GM23338 (cell line): ENCODE measurements around the gene KRT1. TPM values are rescaled to one million over a fixed set of nuclear protein-coding genes. Genes with fewer than 3 reads are reported as not detected.

Experiments
- ATAC-seq: fragments of 200-7000 bp; cut with Tn5 transposase; 3 replicates; pipeline ENCODE4 v1.9.1; 2020
- DNase-seq: peaks from one replicate; pipeline ENCODE4 v3.0.0-alpha.2; 2015; ENCODE audit warnings: low spot score
- H2AFZ ChIP-seq: fragments of 200-600 bp; sonication (generic); 2 replicates; pipeline ENCODE4 v1.8.0; 2016; ENCODE audit warnings: antibody characterized with exemption, mild to moderate bottlenecking, moderate library complexity
- H3F3A ChIP-seq: fragments of 200-600 bp; sonication (generic); replicated peaks from 2 replicates; pipeline ENCODE4 v1.8.0; 2017; ENCODE audit warnings: antibody characterized with exemption, mixed run types, low read depth
- H3K27ac ChIP-seq: fragments of 200-600 bp; sonication (generic); 2 replicates; pipeline ENCODE4 v1.6.1; 2016; ENCODE audit warnings: low read depth
- H3K27me3 ChIP-seq: fragments of 200-600 bp; sonication (generic); 2 replicates; pipeline ENCODE4 v1.8.0; 2016; ENCODE audit warnings: mild to moderate bottlenecking, mixed run types, moderate library complexity; ENCODE audit not compliant: insufficient read depth
- H3K36me3 ChIP-seq: fragments of 200-600 bp; sonication (generic); 2 replicates; pipeline ENCODE4 v1.8.0; 2016; ENCODE audit warnings: mild to moderate bottlenecking; ENCODE audit not compliant: insufficient read depth
- H3K4me1 ChIP-seq: fragments of 200-600 bp; sonication (generic); 2 replicates; pipeline ENCODE4 v1.8.0; 2016; ENCODE audit warnings: mild to moderate bottlenecking, moderate library complexity; ENCODE audit not compliant: insufficient read depth
- H3K4me2 ChIP-seq: fragments of 200-600 bp; sonication (generic); 2 replicates; pipeline ENCODE4 v1.7.1; 2017; ENCODE audit warnings: mixed run types
- H3K4me3 ChIP-seq: fragments of 200-600 bp; sonication (generic); 2 replicates; pipeline ENCODE4 v1.6.1; 2016; ENCODE audit warnings: mixed run types
- H3K79me2 ChIP-seq: fragments of 200-600 bp; sonication (generic); replicated peaks from 2 replicates; pipeline ENCODE4 v1.8.0; 2017; ENCODE audit warnings: mild to moderate bottlenecking; ENCODE audit not compliant: insufficient read depth
- H3K9me2 ChIP-seq: fragments of 200-600 bp; sonication (generic); 2 replicates; pipeline ENCODE4 v1.8.0; 2017; ENCODE audit not compliant: insufficient read depth
- H4K20me1 ChIP-seq: fragments of 200-600 bp; sonication (generic); replicated peaks from 2 replicates; pipeline ENCODE4 v1.8.0; 2017; ENCODE audit warnings: mild to moderate bottlenecking; ENCODE audit not compliant: insufficient read depth
- H3K27ac Mint-ChIP-seq: 2 replicates; pipeline ENCODE4 v1.8.0; 2020; ENCODE audit warnings: inconsistent platforms, mild to moderate bottlenecking, moderate library complexity, mixed read lengths
- H3K27me3 Mint-ChIP-seq: 3 replicates; pipeline ENCODE4 v1.8.0; 2022; ENCODE audit warnings: low read depth, mild to moderate bottlenecking, moderate library complexity, mixed read lengths, inconsistent platforms; ENCODE audit not compliant: insufficient read depth, poor library complexity
- H3K36me3 Mint-ChIP-seq: 3 replicates; pipeline ENCODE4 v1.8.0; 2021; ENCODE audit warnings: low read depth, mild to moderate bottlenecking, inconsistent platforms, moderate library complexity, mixed read lengths
- H3K4me1 Mint-ChIP-seq: 3 replicates; pipeline ENCODE4 v1.8.0; 2020; ENCODE audit warnings: mild to moderate bottlenecking, inconsistent platforms, mixed read lengths
- H3K4me3 Mint-ChIP-seq: 3 replicates; pipeline ENCODE4 v1.8.0; 2021; ENCODE audit warnings: moderate library complexity, mild to moderate bottlenecking, inconsistent platforms, mixed read lengths
- H3K9me3 Mint-ChIP-seq: 3 replicates; pipeline ENCODE4 v1.8.0; 2020; ENCODE audit warnings: moderate library complexity, mild to moderate bottlenecking, inconsistent platforms, mixed read lengths
- CREB1 ChIP-seq: fragments of 250-450 bp; sonication (Bioruptor Pico); IDR thresholded peaks from 2 replicates; pipeline ENCODE4 v1.5.0; 2020; ENCODE audit warnings: low read depth, mild to moderate bottlenecking, moderate library complexity
- CTCF ChIP-seq, 2 experiments: fragments of 200-600 bp in 1 of 2; sonication (generic) in 1 of 2; conservative IDR thresholded peaks; 2 replicates each; pipeline versions ENCODE4 v1.5.1 to v1.6.1; 2016 to 2017; ENCODE audit warnings: antibody characterized with exemption in 2 of 2, low read depth in 2 of 2, mild to moderate bottlenecking in 2 of 2, moderate library complexity in 1 of 2
- ETS1 ChIP-seq: IDR thresholded peaks from 2 replicates; pipeline ENCODE4 v1.6.1; 2016; ENCODE audit warnings: antibody characterized with exemption
- EZH2 ChIP-seq: fragments of 200-600 bp; sonication (generic); IDR thresholded peaks from one replicate; pipeline ENCODE4 v1.8.0; 2017; ENCODE audit warnings: antibody characterized with exemption, mild to moderate bottlenecking, low read depth; ENCODE audit not compliant: unreplicated experiment
- EZH2phosphoT487 ChIP-seq: fragments of 200-600 bp; sonication (generic); IDR thresholded peaks from one replicate; pipeline ENCODE4 v1.8.1; 2018; ENCODE audit warnings: antibody characterized with exemption; ENCODE audit not compliant: unreplicated experiment
- JUNB ChIP-seq: IDR thresholded peaks from one replicate; pipeline ENCODE4 v1.6.1; 2016; ENCODE audit warnings: antibody characterized with exemption; ENCODE audit not compliant: unreplicated experiment
- NANOG ChIP-seq: IDR thresholded peaks from 2 replicates; pipeline ENCODE4 v1.6.1; 2016; ENCODE audit warnings: antibody characterized with exemption, borderline replicate concordance
- POLR2AphosphoS5 ChIP-seq: IDR thresholded peaks from 2 replicates; pipeline ENCODE4 v1.6.1; 2016; ENCODE audit warnings: antibody characterized with exemption, low read depth
- STAT1 ChIP-seq: IDR thresholded peaks from one replicate; pipeline ENCODE4 v1.6.1; 2016; ENCODE audit warnings: antibody characterized with exemption; ENCODE audit not compliant: unreplicated experiment
- ZNF114 ChIP-seq: fragments of 250-450 bp; sonication (Bioruptor Pico); IDR thresholded peaks from 2 replicates; pipeline ENCODE4 v1.5.0; 2020; ENCODE audit warnings: mild to moderate bottlenecking, moderate library complexity
- ZNF331 ChIP-seq: fragments of 250-450 bp; sonication (Bioruptor Pico); IDR thresholded peaks from 2 replicates; pipeline ENCODE4 v1.5.0; 2020; ENCODE audit warnings: low read depth, mild to moderate bottlenecking, moderate library complexity
- polyA plus RNA-seq: library from polyadenylated mRNA; unstranded; fragments of >200 nt; fragmentation: Nextera tagmentation; extraction: Ambion mirVana; gene quantifications from 2 replicates; pipeline ENCODE4 v1.2.1, GENCODE V29; 2016
- total RNA-seq: library from RNA; depleted of rRNA; stranded (reverse); fragments of >200 nt; shearing (Covaris generic); gene quantifications from 2 replicates; pipeline ENCODE4 v1.2.3, GENCODE V29; 2014
- TF ChIP-seq, protein P1 (sequence below): IDR thresholded peaks from one replicate; pipeline ENCODE4 v1.6.1; 2018; ENCODE audit warnings: antibody characterized with exemption; ENCODE audit not compliant: unreplicated experiment
- TF ChIP-seq, protein P2 (sequence below): fragments of 250-450 bp; sonication (Bioruptor Pico); IDR thresholded peaks from 2 replicates; pipeline ENCODE4 v1.5.0; 2020; ENCODE audit warnings: mild to moderate bottlenecking, moderate library complexity

Gene KRT1
- total and polyA plus RNA-seq, 2 experiments from 2014 or later: not detected

- Mint-ChIP-seq H3K4me1 (peaks cover 4% of the 10 kb centered on the region), H3K27me3 (peaks cover 3% of the 10 kb centered on the region), H3K4me3 (no peak overlapping the region), H3K36me3 (no peaks in the 10 kb centered on the region), H3K27ac (no peak overlapping the region), H3K9me3 (no peaks in the 10 kb centered on the region)
- H3F3A ChIP-seq: no peaks in the 10 kb centered on the region
- H3K27me3 ChIP-seq: no peaks in the 10 kb centered on the region
- H4K20me1 ChIP-seq: no peaks in the 10 kb centered on the region
- DNase-seq (no peak), ATAC-seq (no peak)
- no peak overlapping the region for H3K4me3 ChIP-seq
- no peaks in the 10 kb centered on the region for H3K36me3 ChIP-seq
- TF ChIP-seq, protein P1, sequence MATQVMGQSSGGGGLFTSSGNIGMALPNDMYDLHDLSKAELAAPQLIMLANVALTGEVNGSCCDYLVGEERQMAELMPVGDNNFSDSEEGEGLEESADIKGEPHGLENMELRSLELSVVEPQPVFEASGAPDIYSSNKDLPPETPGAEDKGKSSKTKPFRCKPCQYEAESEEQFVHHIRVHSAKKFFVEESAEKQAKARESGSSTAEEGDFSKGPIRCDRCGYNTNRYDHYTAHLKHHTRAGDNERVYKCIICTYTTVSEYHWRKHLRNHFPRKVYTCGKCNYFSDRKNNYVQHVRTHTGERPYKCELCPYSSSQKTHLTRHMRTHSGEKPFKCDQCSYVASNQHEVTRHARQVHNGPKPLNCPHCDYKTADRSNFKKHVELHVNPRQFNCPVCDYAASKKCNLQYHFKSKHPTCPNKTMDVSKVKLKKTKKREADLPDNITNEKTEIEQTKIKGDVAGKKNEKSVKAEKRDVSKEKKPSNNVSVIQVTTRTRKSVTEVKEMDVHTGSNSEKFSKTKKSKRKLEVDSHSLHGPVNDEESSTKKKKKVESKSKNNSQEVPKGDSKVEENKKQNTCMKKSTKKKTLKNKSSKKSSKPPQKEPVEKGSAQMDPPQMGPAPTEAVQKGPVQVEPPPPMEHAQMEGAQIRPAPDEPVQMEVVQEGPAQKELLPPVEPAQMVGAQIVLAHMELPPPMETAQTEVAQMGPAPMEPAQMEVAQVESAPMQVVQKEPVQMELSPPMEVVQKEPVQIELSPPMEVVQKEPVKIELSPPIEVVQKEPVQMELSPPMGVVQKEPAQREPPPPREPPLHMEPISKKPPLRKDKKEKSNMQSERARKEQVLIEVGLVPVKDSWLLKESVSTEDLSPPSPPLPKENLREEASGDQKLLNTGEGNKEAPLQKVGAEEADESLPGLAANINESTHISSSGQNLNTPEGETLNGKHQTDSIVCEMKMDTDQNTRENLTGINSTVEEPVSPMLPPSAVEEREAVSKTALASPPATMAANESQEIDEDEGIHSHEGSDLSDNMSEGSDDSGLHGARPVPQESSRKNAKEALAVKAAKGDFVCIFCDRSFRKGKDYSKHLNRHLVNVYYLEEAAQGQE: no peak
- TF ChIP-seq CREB1 (CRISPR knock-in tag): no peak
- TF ChIP-seq NANOG: no peak
- no peak for TF ChIP-seq POLR2AphosphoS5
- TF ChIP-seq STAT1: no peak
- TF ChIP-seq ZNF331 (CRISPR knock-in tag): no peak
- no peak for TF ChIP-seq CTCF (conservative IDR thresholded peaks at IDR 0.05; ENCODE audit: low read depth in 2 of 2)
- TF ChIP-seq EZH2phosphoT487: no peak
- TF ChIP-seq, protein P2, sequence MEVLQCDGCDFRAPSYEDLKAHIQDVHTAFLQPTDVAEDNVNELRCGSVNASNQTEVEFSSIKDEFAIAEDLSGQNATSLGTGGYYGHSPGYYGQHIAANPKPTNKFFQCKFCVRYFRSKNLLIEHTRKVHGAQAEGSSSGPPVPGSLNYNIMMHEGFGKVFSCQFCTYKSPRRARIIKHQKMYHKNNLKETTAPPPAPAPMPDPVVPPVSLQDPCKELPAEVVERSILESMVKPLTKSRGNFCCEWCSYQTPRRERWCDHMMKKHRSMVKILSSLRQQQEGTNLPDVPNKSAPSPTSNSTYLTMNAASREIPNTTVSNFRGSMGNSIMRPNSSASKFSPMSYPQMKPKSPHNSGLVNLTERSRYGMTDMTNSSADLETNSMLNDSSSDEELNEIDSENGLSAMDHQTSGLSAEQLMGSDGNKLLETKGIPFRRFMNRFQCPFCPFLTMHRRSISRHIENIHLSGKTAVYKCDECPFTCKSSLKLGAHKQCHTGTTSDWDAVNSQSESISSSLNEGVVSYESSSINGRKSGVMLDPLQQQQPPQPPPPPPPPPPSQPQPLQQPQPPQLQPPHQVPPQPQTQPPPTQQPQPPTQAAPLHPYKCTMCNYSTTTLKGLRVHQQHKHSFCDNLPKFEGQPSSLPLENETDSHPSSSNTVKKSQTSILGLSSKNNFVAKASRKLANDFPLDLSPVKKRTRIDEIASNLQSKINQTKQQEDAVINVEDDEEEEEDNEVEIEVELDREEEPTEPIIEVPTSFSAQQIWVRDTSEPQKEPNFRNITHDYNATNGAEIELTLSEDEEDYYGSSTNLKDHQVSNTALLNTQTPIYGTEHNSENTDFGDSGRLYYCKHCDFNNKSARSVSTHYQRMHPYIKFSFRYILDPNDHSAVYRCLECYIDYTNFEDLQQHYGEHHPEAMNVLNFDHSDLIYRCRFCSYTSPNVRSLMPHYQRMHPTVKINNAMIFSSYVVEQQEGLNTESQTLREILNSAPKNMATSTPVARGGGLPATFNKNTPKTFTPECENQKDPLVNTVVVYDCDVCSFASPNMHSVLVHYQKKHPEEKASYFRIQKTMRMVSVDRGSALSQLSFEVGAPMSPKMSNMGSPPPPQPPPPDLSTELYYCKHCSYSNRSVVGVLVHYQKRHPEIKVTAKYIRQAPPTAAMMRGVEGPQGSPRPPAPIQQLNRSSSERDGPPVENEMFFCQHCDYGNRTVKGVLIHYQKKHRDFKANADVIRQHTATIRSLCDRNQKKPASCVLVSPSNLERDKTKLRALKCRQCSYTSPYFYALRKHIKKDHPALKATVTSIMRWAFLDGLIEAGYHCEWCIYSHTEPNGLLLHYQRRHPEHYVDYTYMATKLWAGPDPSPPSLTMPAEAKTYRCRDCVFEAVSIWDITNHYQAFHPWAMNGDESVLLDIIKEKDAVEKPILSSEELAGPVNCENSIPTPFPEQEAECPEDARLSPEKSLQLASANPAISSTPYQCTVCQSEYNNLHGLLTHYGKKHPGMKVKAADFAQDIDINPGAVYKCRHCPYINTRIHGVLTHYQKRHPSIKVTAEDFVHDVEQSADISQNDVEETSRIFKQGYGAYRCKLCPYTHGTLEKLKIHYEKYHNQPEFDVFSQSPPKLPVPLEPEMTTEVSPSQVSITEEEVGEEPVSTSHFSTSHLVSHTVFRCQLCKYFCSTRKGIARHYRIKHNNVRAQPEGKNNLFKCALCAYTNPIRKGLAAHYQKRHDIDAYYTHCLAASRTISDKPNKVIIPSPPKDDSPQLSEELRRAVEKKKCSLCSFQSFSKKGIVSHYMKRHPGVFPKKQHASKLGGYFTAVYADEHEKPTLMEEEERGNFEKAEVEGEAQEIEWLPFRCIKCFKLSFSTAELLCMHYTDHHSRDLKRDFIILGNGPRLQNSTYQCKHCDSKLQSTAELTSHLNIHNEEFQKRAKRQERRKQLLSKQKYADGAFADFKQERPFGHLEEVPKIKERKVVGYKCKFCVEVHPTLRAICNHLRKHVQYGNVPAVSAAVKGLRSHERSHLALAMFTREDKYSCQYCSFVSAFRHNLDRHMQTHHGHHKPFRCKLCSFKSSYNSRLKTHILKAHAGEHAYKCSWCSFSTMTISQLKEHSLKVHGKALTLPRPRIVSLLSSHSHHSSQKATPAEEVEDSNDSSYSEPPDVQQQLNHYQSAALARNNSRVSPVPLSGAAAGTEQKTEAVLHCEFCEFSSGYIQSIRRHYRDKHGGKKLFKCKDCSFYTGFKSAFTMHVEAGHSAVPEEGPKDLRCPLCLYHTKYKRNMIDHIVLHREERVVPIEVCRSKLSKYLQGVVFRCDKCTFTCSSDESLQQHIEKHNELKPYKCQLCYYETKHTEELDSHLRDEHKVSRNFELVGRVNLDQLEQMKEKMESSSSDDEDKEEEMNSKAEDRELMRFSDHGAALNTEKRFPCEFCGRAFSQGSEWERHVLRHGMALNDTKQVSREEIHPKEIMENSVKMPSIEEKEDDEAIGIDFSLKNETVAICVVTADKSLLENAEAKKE (CRISPR knock-in tag): no peak
- no peak for TF ChIP-seq EZH2
- no peak for TF ChIP-seq ZNF114 (CRISPR knock-in tag)
- no peak for TF ChIP-seq JUNB
- TF ChIP-seq ETS1: no peak
- no peaks in the 10 kb centered on the region for H3K79me2 ChIP-seq
- no peaks in the 10 kb centered on the region for H3K4me1 ChIP-seq
- no peaks in the 10 kb centered on the region for H3K9me2 ChIP-seq
- no peak overlapping the region for H2AFZ ChIP-seq
- no peak overlapping the region for H3K27ac ChIP-seq
- no peak overlapping the region for H3K4me2 ChIP-seq
These were observed 51.4 kb downstream of the KRT1 start for GRCh38 chr12:52628841-52629240.
